Uterus (tissue), 2 donors: Measurements from ENCODE around the gene TASP1.

Source experiments
- CTCF ChIP-seq, 4 experiments: fragments of 200-600 bp in 2 of 4; fragments of 450-650 bp in 2 of 4; sonication (generic) in 2 of 4; IDR thresholded peaks; one replicate each; pipeline ENCODE4 v1.5.1; 2016 to 2019; ENCODE audit warnings: antibody characterized with exemption in 4 of 4, mild to moderate bottlenecking in 2 of 4, moderate library complexity in 1 of 4
- POLR2A ChIP-seq, 2 donors: fragments of 450-650 bp; IDR thresholded peaks; one replicate each; pipeline ENCODE4 v1.6.1; 2016; ENCODE audit warnings: antibody characterized with exemption in 2 of 2, mild to moderate bottlenecking in 1 of 2, moderate library complexity in 1 of 2

DNA sequence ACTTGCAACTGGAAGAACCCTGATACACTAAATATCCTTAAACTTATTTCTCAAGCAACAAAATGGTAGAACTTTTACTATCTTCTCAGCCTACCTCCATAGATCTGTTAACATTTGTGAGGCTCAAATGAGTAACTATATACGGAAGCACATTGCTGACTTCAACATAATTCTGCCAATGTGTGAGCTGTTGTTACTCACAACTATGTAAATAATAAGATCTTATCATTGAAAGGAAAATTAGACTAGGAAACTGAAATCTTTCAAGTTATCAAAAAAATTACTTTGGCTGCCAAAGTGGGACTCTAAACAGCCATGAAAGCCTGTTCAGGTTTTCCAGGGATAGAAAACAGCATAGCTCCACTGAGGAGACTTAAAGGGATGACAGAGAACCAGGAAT is 40.2 kb upstream of the TASP1 start:
- TF ChIP-seq CTCF (IDR thresholded peaks at IDR 0.05) (no peak), POLR2A (IDR thresholded peaks at IDR 0.05) (no peak)
